Type B pancreatic cell (in vitro differentiated cells): ENCODE data around the gene SOX18. TPM values are rescaled to one million over a fixed set of nuclear protein-coding genes. Genes with fewer than 3 reads are reported as not detected.

Experiments used
- DNase-seq: peaks from one replicate; pipeline ENCODE4 v3.0.0; 2021; ENCODE audit warnings: mixed read lengths; ENCODE audit not compliant: unreplicated experiment; ENCODE audit errors: extremely low spot score
- H3K27ac Mint-ChIP-seq: 2 replicates; pipeline ENCODE4 v1.8.0; 2021; ENCODE audit warnings: mild to moderate bottlenecking, mixed read lengths
- H3K27me3 Mint-ChIP-seq: 2 replicates; pipeline ENCODE4 v1.8.0; 2021; ENCODE audit warnings: mixed read lengths
- H3K36me3 Mint-ChIP-seq: 2 replicates; pipeline ENCODE4 v1.8.0; 2021; ENCODE audit warnings: mixed read lengths
- H3K4me1 Mint-ChIP-seq: one replicate; pipeline ENCODE4 v1.8.0; 2021; ENCODE audit warnings: mixed read lengths; ENCODE audit not compliant: unreplicated experiment
- H3K4me3 Mint-ChIP-seq: 2 replicates; pipeline ENCODE4 v1.8.0; 2021; ENCODE audit warnings: mild to moderate bottlenecking, mixed read lengths
- H3K9me3 Mint-ChIP-seq: 2 replicates; pipeline ENCODE4 v1.8.0; 2021; ENCODE audit warnings: mixed read lengths
- total RNA-seq: library from RNA; stranded (reverse); gene quantifications from 2 replicates; pipeline ENCODE4 v1.2.1, GENCODE V29; 2021; ENCODE audit warnings: low replicate concordance
- TF ChIP-seq, protein P1 (sequence below): fragments of 200-600 bp; sonication (generic); conservative IDR thresholded peaks from 2 replicates; pipeline ENCODE4 v1.5.0; 2021; ENCODE audit warnings: antibody characterized with exemption, mild to moderate bottlenecking

The SOX18 gene
- total RNA-seq, 1 donor from 2014 or later: 0.72 TPM

DNA sequence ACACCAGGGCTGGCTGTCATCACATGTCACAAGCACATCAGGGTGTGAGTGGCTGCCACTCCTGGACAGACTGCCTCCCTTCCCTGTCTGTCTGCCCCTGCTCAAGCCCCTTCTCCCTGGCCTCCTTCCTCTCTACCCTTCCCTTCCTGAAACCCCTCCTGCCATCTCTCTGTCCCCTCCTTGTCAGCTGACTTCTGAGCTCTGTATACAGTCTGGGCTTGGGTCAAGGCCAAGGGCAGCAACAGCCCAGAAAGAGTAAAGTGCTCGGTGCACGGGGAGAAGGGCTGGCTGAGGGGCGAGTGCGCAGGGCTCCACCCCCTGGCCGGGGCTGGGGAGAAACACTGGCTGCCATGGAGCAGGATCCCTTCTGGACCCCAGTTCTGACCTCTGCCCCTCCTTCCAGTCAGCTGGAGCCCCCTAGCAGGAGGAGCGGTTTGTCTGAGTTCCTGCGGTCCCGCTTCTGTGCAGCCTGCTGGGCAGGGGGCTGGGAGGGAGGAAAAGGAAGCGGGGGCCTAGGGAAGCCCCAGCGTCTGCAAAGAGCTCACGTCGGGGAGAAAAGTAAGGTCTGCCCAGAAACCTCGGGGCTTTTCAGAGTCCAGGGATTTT is 32.8 kb upstream of the SOX18 start:
- Mint-ChIP-seq H3K9me3 (no peaks in the 10 kb centered on the region), H3K36me3 (no peaks in the 10 kb centered on the region), H3K27me3 (peaks cover 48% of the 10 kb centered on the region), H3K4me3 (peak overlapping the region; percentile 67), H3K4me1 (peaks cover 22% of the 10 kb centered on the region), H3K27ac (no peak overlapping the region)
- no peak for DNase-seq
- TF ChIP-seq, protein P1, sequence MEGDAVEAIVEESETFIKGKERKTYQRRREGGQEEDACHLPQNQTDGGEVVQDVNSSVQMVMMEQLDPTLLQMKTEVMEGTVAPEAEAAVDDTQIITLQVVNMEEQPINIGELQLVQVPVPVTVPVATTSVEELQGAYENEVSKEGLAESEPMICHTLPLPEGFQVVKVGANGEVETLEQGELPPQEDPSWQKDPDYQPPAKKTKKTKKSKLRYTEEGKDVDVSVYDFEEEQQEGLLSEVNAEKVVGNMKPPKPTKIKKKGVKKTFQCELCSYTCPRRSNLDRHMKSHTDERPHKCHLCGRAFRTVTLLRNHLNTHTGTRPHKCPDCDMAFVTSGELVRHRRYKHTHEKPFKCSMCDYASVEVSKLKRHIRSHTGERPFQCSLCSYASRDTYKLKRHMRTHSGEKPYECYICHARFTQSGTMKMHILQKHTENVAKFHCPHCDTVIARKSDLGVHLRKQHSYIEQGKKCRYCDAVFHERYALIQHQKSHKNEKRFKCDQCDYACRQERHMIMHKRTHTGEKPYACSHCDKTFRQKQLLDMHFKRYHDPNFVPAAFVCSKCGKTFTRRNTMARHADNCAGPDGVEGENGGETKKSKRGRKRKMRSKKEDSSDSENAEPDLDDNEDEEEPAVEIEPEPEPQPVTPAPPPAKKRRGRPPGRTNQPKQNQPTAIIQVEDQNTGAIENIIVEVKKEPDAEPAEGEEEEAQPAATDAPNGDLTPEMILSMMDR: no peak

DNA sequence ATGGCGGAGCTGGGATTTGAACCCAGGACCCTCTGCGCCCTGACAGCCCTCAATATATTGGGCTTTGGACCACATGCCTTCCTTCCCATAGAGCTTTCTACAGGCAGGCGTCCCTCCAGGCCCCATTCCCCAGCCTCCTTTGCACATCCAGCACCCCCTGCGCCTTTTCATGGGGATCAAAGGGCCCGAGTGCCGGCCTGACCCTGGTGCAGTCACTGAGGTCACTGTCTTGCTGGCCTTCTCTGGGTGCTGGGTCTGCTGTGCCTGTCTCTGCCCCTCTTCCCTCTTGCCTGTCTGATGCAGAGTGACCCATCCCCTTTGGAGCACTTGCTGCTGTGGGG is 32.2 kb upstream of the SOX18 start:
- Mint-ChIP-seq H3K27ac (no peak overlapping the region), H3K4me3 (peak overlapping the region; percentile 58), H3K27me3 (peaks cover 45% of the 10 kb centered on the region)

DNA sequence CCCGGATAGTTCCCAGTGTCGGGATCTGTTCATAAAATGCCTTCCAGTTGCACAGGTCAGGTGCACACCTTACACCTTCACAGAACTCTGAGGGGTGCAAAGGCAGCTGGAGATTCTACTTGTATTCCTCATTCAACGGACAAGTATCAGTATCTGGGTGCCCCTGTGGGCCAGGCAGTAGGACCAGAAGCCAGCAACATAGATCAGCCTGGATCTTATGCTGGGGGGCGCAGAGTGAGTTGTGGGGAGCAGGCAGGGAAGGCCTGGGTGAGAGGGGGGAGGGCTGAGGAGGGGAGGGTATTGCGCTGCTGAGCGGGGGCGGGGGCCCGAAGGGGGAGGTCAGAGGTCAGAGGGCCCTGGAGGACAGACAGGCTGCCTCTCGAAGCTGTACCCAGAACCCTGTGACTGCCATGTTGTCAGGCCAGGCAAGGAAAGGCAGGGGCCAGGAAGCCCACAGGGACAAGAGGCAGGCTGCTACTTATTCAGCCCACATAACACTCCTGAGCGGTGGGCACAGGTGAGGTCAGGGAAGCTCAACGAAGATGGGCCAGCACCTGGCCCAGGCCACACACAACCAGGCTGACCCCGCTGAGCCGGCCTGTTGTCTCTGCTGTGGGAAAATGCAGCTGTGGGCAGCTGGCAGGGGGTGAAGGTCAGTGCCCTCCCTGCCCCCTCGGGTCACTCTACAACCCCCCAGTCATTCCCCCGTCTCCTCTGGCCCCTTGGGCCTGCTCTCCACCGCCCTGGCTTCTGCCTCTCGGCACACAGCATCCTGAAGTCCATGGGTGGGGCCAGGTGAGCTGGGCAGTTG is 31.6 kb upstream of the SOX18 start:
- peak overlapping the region; percentile 83 for H3K4me3 Mint-ChIP-seq
- no peaks in the 10 kb centered on the region for H3K36me3 Mint-ChIP-seq
- H3K9me3 Mint-ChIP-seq: no peaks in the 10 kb centered on the region
- TF ChIP-seq, protein P1: no peak
- H3K4me1 Mint-ChIP-seq: peaks cover 22% of the 10 kb centered on the region
- peaks cover 40% of the 10 kb centered on the region for H3K27me3 Mint-ChIP-seq
- H3K27ac Mint-ChIP-seq: no peak overlapping the region
- DNase-seq: no peak

More for the DNA sequence above, 32.2 kb upstream of the SOX18 start:
- no peak for DNase-seq
- H3K4me1 Mint-ChIP-seq: peaks cover 22% of the 10 kb centered on the region
- TF ChIP-seq, protein P1: no peak
- no peaks in the 10 kb centered on the region for H3K36me3 Mint-ChIP-seq
- H3K9me3 Mint-ChIP-seq: no peaks in the 10 kb centered on the region

DNA sequence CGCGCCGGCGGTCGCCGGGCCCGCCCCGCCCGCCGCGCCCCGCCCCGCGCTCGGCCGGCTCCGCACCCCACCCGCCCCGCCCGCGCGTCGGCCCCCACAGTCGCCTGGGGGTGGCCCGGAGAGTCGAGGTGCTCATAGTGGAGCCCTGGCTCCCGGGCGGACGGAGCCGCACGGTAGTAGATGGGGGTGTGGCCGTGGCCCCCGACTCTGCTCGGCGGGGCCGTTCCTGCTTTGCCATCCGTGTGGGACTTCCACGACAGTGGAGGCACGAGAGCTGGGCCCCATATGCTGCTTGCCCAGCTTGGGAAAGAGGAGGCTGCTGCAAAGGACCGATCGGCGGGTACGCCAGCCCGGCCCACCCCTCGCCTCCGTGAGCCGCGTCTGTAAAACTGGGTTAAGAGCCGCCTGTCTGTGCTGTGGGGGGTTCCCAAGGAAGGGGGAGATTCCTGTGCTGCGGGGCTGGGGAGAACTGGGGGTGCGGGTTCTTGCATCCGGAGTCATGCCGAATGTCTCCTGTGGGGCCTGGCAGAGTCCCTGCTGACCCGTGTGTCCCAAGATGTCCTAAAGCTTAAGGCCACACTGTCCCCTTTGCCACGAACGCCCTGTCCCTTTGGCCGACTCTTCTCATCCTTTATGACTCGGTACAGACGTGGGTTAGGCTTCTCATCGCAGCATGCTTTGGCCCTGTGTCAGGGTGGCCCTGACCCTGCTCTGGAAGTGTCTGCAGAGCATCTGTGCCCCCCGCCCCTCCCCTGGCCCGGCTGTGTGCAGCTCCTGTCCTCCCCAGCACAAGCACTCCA is 30.8 kb upstream of the SOX18 start, which contains the start of gene OPRL1:
Gene OPRL1 (plus strand): TSS at position 70 of the 800 bp plus-strand sequence. CDS start 12,639 bp downstream, outside the sequence.
- Mint-ChIP-seq H3K27ac (no peak within 1 kb of the TSS), H3K4me1 (peaks cover 22% of the 10 kb centered on the region), H3K4me3 (peak within 1 kb of the TSS; percentile 83), H3K27me3 (peaks cover 32% of the 10 kb centered on the region), H3K36me3 (no peaks in the 10 kb centered on the region), H3K9me3 (no peaks in the 10 kb centered on the region)
- no peak for DNase-seq
- TF ChIP-seq, protein P1: no peak

DNA sequence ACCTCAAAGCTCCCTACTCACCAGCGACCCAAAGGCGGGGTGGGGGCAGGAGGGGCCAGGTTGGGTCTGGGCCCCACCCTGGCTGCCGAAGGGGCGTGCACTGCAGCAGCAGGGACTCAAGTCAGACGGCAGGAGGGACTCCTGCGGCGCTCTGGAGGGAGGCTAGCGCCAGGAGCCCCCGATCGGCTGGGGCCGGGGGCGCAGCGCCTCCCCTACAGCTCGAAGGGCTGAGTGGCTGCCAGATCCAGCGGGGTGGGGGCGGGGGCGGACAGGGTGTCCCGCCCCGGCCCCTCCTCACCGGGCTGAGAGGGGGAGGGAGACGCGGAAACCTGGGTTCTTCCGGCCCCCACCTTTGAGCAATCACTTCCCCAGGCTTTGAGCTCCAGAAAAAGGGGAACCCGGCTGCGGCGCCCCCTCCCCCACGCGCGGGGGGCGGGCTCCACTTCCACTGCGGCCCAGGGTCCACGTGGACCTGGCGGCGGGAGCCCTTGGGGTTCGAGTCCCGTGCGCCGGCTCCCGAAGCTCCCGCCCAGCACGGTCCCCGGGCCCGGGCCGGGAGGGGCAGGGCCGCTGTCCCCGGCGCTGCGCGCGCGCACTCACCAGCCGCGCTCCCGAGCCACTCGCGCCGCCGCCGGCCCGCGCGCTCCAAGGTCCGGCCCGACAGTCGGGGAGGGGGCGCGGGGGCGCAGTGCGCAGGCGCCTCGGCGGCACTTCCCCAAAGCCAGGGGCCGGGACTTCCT is 30.0 kb upstream of the SOX18 start, which contains the start of gene RGS19:
Gene RGS19 (minus strand): TSS at position 246 of the 740 bp plus-strand sequence. CDS start 2,632 bp downstream, outside the sequence.
- no peaks in the 10 kb centered on the region for H3K36me3 Mint-ChIP-seq
- TF ChIP-seq, protein P1: no peak
- no peaks in the 10 kb centered on the region for H3K9me3 Mint-ChIP-seq
- no peak within 1 kb of the TSS for H3K27ac Mint-ChIP-seq
- peak within 1 kb of the TSS; percentile 83 for H3K4me3 Mint-ChIP-seq
- peaks cover 24% of the 10 kb centered on the region for H3K27me3 Mint-ChIP-seq
- H3K4me1 Mint-ChIP-seq: peaks cover 22% of the 10 kb centered on the region
- DNase-seq: peak; percentile 83
